Right renal pelvis (tissue), 4 donors: ENCODE measurements around the gene AGBL4. TPM values are rescaled to one million over a fixed set of nuclear protein-coding genes. Genes with fewer than 3 reads are reported as not detected.

ENCODE experiments used
- DNase-seq, 4 donors: peaks; one replicate each; pipeline ENCODE4 v3.0.0-alpha.2; 2013; ENCODE audit warnings: low read depth in 4 of 4, low spot score in 3 of 4, missing footprints in 1 of 4
- polyA plus RNA-seq, 4 donors: library from polyadenylated mRNA; unstranded; fragments of 120-200 nt; gene quantifications; one replicate each; pipeline ENCODE4 v1.2.1, GENCODE V29; 2013; ENCODE audit not compliant: insufficient read length in 4 of 4

Gene AGBL4
- polyA plus RNA-seq, 4 donors = 0.87 to 1.5 (median 1.2) TPM

DNA sequence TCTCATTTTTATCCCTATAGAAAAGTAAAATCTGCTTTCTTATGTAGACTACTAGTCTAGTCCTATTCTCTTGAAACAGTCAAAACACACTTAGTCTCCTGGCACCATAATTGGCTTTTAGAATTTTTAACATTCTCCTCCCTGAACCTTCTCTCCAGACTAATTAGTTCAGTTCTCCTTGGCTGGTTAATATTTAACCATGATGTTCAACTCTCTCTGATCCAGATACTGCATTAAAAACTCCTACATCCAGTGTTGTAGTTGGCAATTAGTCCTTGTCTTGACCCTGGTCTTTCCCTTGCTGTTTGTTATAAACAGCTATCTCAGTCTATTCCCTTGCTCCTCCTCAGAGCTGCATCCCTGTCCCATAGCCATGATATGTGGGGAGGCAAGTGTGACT is 824.2 kb downstream of the AGBL4 start:
- no peak for DNase-seq

DNA sequence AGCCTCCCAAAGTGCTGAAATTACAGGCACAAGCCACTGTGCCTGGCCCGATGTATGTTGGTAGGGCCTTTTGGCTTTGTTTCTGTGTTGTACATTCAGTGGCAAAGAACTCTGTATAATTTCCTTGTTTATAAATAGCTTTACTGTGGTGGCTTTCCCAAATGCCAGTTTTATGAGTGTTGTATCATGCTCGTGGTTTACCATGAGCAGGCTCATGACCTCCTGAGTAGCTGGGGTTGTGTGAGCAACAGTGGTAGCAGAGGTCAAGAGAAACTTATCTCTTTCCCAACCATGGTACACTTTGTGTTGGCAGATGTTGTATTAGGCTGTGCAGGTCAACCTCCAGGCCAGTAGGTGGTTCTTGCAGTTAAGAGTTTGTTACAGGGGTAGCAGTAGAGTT is 826.7 kb downstream of the AGBL4 start:
- no peak for DNase-seq

DNA sequence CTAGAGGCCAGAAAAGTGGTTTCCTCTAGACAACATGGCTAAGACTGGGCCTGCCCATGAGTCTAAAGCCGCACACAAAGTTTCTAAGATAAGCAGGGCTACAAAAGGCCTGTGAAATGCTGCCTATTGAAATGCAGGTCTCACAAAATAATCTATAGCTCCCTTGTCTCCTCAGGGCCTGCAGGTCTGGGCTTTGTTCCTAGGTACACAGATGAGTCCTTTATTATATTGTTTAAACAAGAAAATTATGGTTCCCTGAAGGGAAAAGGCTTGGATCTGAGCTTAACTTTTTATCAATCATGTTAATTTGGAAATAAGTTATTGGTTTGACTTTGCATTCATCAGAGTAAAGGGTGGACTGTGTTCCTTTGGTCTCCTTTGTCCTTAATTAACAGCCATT is 833.6 kb downstream of the AGBL4 start:
- DNase-seq = no peak

DNA sequence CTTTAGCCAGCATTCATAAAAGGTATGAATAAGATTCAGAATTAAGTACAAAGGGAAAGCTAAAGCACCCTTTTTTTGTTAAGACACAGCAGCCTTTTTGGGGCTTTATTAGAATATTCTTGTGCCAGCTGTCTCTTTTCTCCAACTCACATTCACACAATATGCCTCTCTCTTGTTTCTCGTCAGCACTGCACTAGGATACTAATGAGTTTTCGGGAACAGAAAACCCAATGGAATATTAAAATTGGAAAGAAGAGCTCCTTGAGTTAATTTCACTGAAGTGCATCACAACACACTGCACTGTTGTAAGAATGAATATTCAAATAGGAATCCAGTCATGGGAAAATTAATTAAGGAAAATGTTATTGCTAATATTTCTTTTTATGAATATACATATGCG is 836.7 kb downstream of the AGBL4 start:
- no peak for DNase-seq

DNA sequence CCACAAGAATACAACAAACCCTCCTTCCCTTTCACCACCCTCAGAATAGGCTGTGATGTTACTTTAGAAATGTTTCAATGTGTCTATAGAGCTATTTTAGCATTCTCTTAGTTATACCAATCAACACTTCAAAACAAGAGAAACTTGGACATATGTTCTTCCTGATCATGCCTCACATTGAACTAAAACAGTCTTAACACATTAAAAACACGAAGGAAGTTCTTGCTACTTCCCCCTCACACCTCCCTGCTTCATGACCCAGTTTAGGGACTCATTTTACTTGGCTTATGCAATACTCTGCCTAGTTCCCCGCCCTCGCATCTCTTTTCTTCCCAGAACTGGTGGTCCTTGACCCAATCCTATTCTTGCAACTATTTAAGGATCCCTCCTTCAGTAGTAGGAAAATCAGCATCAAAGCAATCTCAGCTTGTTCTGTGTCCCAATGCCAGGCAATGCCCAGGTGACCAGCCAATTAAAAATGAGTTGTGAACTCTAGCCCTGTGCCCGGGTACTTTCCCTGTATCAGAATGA is 838.2 kb downstream of the AGBL4 start:
- no peak for DNase-seq

DNA sequence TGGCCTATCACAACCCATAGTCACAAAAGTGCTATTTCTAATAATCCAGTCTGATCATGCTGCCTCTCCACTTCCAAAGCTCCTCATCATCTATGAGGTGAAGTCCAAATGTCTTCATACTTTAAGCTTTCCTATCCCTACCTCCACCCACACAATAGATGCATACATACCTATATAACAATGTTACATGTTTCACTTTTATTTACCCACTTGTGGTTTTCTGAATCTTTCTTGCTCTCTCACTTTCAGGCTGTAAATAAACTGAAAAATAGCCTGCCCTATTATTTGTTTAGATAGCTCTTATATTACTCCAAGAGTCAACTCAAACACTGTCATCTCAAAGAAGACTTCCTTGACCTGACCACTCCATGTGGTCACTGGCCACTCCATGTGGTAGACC is 840.3 kb downstream of the AGBL4 start:
- no peak for DNase-seq

DNA sequence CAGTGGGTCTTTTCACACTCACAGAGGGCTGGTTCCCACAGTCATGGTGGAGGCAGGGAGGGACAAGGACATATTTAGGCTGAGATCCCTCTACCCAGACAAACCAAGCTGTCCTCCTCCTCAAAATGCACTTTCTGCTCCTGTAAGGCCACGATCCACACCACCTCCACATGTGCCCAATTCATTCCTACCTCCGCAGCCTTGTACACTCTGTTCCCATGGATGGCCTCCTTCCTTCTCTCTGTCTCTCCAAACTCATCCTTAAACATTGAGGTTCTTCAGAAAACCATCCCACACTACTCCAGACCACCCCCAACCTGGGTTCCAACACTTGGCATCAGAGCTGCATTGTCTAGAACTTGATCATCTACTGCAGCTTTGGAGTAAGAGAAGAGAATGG is 842.7 kb downstream of the AGBL4 start:
- no peak for DNase-seq

DNA sequence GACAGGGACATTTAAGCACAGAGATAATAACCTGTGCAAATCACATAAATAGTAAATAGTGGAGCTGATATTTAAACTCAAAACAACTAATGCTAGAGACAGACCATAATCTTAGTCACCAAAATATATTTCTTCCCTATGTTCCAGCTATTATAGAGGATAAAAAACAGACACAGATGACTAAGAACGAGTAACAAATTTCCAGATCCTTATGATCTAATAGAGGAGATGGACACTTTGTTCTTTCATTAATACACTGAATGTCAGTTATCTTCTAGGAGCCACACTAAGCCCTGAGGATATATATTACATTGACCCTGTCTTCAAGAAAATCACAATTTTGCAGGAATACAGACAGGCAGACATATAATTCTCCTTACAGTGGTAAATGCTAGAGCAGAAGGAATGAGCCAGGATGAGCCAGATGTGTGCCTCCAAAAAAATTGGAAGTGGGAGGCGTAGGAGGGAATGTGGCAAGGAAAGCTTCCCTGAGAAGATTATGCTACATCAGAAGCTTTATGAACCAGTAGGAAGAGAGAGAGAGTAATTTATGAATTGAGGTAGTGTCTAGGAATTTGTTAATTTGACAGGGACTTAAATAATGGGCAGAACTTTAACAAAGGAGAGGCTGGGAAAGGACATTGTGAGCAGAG is 851.7 kb downstream of the AGBL4 start:
- no peak for DNase-seq

DNA sequence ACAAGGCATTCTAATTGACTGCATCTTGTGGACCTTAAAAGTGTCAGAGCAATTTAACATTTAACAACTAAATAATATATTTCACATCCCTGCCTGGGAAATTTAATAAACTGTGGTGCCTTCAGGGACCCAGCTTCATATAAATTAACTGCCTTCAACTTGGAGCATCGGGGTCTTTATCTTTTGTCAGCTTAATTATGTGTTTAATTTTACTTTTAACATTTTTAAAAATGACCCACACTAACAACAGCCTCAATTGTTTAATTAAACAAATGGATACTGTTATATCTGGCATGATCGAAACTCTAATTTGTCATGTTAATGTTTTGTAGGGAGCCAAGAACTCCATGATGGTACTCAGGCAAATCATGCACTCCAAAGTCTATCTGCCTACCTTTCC is 857.7 kb downstream of the AGBL4 start:
- DNase-seq = no peak

DNA sequence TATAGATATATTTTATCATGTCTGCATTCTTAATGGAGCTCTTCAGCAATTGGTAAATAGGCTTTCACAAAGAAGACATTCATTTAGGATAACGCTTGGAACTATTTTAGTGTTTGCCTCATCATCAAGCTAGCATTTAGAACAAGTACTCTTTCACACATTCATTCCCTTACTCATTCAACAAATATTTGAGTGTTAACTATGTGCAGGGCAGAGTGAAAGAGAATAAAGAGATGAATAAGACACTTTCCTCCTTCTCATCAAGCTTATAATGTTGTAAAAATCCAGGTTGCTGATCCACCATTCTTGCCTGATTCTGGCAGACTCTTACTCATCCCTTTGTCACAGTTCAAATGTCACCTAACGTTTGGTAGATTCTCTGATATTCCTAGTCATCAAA is 860.7 kb downstream of the AGBL4 start:
- no peak for DNase-seq

DNA sequence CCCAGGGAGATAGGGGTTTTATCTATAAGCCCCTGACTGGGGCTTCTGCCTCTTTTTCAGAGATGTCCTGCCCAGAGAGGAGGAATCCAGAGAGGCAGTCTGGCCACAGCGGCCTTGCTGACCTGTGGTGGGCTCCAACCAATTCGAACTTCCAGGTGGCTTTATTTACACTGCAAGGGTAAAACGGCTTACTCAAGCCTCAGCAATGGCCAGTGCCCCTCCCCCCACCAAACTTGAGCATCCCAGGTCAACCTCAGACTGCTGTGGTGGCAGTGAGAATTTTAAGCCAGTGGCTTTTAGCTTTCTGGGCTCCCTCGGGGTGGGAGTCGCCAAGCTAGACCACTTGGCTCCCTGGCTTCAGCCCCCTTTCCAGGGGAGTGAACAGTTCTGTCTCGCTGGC is 863.1 kb downstream of the AGBL4 start:
- no peak for DNase-seq

DNA sequence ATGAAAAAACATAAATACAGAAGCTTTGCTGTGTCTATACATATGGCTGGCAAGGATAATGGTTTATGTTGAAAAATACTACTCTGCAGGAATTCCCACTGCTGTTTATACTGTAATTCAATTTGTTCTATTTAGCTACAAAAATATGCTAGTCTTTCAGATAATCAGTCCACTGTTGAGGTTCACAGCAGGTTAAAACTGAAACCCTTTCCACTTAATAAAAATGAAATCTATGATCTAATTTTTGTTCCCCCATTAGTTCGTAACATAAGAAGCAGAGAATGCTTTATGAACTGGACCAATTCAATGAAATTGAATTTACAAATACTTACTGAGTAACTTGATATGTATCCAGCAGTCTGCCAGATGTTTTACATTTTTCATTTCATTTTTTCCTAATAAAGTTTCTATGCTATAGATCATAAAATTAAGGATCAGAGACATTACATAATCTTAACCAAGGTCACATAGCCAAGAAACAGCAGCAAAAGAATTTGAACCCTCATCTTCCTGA is 887.0 kb downstream of the AGBL4 start:
- no peak for DNase-seq

DNA sequence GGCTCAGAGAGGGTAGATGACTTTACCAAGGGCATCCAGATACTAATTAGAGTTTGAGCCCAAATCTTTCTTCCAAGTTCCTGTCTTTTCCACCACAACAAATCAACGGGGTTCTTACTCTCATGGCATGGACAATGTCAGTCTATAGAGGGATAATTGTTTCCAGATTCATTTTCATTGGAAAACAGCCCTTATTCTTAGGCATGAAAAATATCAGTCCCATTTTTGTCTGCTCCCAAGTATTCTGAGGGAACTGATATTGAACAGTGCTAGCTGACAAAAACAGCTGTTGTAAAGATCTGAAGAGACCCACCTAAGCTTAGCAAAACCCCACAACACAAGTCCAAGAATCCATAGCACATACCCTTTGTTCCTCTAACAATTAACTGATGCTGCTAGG is 898.0 kb downstream of the AGBL4 start:
- no peak for DNase-seq

DNA sequence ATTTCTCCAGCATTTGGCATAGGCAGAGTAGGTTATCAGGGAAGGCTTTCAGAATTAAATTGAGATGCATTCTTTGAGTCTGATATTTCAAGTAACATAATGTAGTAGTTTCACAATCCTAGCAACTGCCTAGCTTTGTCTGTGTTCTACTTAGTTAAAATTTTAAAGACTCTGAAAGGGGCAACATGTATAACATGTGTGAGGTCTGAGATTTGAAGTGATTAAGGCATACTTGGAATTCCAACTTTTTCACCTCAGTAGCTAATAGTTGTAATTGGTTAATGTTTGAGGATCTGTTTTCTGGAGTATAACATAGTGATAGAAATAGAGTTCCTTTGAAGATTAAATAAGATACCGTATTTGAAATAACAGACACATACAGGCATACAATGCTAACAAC is 911.8 kb downstream of the AGBL4 start:
- no peak for DNase-seq

DNA sequence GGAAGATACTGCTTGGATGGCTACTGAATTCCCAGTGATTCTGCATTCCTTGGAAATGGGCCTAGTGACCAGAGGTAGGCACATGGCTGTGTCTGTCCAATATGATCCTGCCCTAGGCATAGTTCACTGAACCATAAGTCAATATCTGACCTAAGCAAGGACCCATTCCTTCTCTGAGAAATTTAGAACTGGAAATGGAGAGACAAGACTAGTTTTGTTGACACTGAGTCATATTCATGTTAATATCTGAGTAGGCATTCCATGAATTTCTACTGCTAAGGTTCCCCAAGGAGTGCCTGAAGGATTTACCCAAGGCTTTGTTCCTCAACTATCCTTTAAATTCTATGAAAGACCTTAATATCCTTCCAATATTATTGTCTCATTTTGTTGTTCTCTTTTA is 917.3 kb downstream of the AGBL4 start:
- no peak for DNase-seq

DNA sequence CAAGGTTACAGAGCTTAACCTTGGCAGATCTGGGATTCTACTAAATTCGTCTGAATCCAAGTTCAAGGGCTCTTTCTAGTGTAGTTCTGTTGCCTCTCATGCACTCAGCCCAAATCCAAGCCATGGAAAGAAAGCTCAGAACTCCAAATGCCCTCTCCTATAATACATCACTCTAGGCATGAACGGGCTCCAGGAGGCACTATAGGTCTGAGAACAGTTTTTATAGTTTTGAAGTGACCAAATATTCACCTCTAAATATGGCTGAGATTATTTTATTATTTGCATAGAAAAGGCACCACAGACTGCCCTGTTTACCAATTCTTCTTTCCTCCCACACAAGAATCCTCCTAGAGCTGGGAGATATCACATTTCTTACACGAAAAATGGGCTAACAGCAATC is 919.2 kb downstream of the AGBL4 start:
- no peak for DNase-seq

DNA sequence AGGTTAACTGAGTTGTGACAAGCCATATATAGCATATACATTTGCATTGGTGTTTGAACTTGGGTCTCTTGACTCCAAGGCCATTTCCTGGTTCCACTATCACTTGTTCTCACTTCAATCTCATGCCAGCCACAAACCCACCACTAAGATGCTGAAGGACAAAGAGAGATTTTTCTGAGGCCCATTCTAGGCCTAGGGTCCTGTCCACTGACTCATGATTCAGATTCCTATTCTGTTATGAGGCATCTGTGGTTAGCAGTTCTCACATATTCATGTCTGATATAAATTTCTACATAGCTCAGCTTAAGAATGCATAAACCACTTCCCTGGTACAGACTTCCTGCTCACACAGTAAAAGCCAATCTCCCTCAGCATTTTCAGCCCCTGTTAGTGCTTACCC is 921.0 kb downstream of the AGBL4 start:
- DNase-seq = no peak

DNA sequence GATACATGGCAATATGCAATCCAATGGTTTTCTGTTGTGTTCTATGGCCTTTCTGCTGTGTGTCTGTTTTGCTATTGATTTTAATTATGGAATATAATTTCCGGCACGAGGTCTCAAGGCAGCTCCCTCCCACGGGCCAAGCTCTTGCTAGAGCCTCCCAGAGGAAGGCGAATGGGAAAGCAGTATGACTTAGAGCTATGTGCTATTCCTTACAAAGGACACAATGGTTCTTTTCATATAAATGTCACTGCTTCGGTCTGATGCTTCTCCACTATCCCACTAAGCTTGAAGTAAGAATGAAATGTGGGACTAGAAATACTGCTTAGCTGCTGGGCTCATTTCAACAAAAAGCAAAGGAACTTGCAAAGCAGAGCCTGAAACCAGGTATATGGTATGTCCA is 924.9 kb downstream of the AGBL4 start:
- no peak for DNase-seq

DNA sequence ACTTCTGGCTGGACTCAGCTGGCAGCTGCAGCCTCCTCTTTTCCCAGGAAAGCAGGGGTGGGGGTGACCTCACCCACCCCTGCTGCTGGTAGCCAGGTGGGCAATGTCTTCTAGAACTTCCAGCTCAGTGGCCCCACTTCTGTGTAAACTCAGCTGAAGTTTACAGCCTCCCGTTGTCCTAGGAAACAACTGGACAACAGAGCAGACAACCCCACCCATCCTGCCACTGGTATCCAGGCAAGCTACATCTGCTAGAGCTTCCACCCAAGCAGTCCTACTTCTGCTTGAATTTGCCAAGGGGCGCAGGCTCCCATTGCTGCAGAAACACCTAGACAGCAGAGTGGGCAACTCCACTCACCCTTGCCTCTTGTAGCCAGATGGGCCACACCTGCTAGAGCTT is 937.4 kb downstream of the AGBL4 start:
- no peak for DNase-seq

DNA sequence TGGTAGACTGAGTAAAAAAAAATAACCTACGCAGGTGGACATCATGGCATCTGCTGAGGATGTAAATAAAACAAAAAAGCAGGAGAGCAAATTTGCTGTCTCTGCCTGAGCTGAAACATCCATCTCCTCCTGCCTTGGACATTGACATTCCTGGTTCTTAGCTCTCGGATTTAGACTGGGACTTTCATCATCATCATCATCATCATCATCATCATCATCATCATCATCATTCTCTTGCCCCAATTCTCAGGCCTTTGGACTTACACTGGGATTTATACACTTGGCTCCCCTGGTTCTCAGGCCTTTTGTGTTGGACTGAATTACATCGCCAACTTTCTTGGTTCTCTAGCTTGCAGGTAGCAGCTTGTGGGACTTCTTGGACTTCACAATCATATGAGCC is 938.7 kb downstream of the AGBL4 start:
- no peak for DNase-seq

DNA sequence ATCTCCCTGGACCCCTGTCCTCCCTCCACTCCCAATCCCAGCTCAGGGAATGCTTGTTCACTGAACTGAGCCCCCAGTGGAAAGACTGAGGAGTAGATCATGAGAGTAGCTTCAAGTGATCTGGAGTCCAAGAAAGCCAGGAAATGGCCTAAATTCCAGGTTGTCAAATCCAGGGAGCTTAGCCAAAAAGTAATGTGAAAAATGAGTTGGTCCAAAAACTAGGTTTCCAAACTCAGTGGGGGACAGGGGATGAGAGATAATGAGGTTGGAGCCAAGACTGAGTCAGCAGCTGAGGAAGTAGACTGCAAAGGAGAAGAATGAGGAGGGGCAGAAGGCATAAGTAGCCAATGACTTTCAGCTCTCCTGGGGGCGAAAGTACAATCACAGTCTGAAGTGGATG is 963.0 kb downstream of the AGBL4 start:
- no peak for DNase-seq

DNA sequence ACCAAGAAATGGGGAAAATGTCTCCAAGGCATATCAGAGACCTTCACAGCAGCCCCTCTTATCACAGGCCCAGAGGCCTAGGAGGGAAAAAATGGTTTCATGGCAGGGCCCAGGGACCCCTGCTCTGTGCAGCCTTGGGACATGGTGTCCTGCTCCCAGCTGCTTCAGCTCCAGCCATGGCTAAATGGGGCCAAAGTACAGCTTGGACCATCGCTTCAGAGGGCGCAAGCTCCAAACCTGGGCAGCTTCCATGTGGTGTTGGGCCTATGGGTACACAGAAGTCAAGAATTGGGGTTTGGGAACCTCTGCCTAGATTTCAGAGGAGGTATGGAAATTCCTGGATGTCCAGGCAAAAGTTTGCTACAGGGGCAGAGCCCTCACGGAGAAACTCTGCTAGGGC is 964.7 kb downstream of the AGBL4 start:
- no peak for DNase-seq

DNA sequence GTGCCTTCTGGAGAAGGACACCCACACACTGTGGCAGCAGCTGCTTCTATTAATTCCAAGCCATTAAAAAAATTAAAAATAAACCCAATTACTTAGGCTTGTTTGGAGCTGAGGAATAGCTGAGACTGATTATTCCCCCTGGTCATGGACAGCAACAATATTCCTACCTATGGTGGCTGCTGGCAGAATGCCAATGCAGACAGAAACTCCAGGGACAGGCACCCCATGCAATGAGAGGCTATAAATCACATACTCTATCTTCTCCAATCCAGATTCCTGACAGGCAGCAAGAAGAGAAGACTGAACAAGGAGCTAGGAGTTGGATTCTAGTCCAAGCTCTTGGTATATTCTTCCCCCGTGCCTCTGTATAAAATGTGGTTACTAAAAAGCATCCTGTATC is 971.7 kb downstream of the AGBL4 start:
- DNase-seq = no peak
